ENCODE data around the gene MKI67.

DNA sequence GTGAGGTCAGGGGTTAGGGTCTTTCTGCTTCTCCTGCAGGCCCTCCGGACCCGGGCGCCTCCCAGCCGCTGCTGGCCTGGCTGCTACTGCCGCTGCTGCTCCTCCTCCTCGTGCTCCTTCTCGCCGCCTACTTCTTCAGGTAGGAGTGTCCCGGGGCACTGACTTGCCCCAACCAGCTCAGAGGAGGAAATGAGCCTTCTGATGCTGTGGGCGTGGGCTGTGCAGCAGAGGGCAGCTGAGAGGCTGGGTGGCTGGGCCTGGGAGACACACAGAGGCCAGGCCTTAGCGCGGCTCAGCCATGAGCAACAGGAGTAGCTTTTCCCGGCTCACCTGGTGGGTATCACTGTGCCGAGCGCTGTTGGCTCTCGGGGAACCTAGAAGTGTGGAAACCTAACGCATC, 78.9 kb downstream of the MKI67 start:
- TF ChIP-seq, protein P1, sequence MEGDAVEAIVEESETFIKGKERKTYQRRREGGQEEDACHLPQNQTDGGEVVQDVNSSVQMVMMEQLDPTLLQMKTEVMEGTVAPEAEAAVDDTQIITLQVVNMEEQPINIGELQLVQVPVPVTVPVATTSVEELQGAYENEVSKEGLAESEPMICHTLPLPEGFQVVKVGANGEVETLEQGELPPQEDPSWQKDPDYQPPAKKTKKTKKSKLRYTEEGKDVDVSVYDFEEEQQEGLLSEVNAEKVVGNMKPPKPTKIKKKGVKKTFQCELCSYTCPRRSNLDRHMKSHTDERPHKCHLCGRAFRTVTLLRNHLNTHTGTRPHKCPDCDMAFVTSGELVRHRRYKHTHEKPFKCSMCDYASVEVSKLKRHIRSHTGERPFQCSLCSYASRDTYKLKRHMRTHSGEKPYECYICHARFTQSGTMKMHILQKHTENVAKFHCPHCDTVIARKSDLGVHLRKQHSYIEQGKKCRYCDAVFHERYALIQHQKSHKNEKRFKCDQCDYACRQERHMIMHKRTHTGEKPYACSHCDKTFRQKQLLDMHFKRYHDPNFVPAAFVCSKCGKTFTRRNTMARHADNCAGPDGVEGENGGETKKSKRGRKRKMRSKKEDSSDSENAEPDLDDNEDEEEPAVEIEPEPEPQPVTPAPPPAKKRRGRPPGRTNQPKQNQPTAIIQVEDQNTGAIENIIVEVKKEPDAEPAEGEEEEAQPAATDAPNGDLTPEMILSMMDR (IDR thresholded peaks at IDR 0.05; ENCODE audit: extremely low read depth in 1 of 2, insufficient read depth in 1 of 2, low read depth in 1 of 2, low read length in 2 of 2) = no peak
- TF ChIP-seq POLR2AphosphoS5 (IDR thresholded peaks at IDR 0.05; ENCODE audit: insufficient read depth, low read depth, low read length) (peak; percentile 35), EZH2 (IDR thresholded peaks at IDR 0.05; ENCODE audit: borderline replicate concordance, low read depth, low read length, severe bottlenecking) (no peak), POLR2A (IDR thresholded peaks at IDR 0.05; ENCODE audit: low read depth, low read length) (peak; percentile 28), MYC (IDR thresholded peaks at IDR 0.05; ENCODE audit: low read depth, low read length) (no peak)
- TF ChIP-seq, protein P2, sequence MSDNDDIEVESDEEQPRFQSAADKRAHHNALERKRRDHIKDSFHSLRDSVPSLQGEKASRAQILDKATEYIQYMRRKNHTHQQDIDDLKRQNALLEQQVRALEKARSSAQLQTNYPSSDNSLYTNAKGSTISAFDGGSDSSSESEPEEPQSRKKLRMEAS (IDR thresholded peaks at IDR 0.05; ENCODE audit: insufficient read depth, insufficient read length) = no peak
